LNCAP (cell line): ENCODE results near the gene ROBO1.

Experiments used
- CTCF ChIP-seq: fragments of 450-650 bp; IDR thresholded peaks from 2 replicates; pipeline ENCODE4 v1.5.1; 2017; ENCODE audit warnings: mild to moderate bottlenecking

ROBO1 gene

GRCh38 chr3:79040091-79040490 lies 727.7 kb downstream of the ROBO1 start:
- no peak for TF ChIP-seq CTCF

- no peak for TF ChIP-seq CTCF
Observed at GRCh38 chr3:79039192-79039591, 728.6 kb downstream of the ROBO1 start.

- no peak for TF ChIP-seq CTCF
Observed at GRCh38 chr3:79038636-79039035, 729.2 kb downstream of the ROBO1 start.

- TF ChIP-seq CTCF, result no peak
Observed at GRCh38 chr3:79038057-79038456, 729.7 kb downstream of the ROBO1 start.

- peak; percentile 66 for TF ChIP-seq CTCF
Observed at GRCh38 chr3:79032686-79033318, 735.0 kb downstream of the ROBO1 start.

GRCh38 chr3:79030157-79030556 lies 737.6 kb downstream of the ROBO1 start:
- TF ChIP-seq CTCF, result no peak

GRCh38 chr3:79028916-79029315 lies 738.9 kb downstream of the ROBO1 start:
- TF ChIP-seq CTCF, result no peak

- no peak for TF ChIP-seq CTCF
Observed at GRCh38 chr3:79027593-79027992, 740.2 kb downstream of the ROBO1 start.
